T-helper 1 cell (primary cell): Measurements from ENCODE around the gene RPTN.
"Not testable (repeated sequence)": the region's sequence is repeated elsewhere in the genome, so short reads cannot be mapped to it uniquely, and the experiment has no call there.

Experiments
- DNase-seq, 5 donors: peaks; one replicate each; pipeline ENCODE4 v3.0.0-alpha.2; 2012 to 2020

Gene RPTN

GRCh38 chr1:152164517-152165136 lies 5.6 kb upstream of the RPTN start:
- DNase-seq: no peak

GRCh38 chr1:152162792-152163463 lies 3.9 kb upstream of the RPTN start:
- DNase-seq: no peak

GRCh38 chr1:152160576-152160975 lies 1.5 kb upstream of the RPTN start:
- DNase-seq: no peak

- no peak for DNase-seq
Measured at GRCh38 chr1:152153996-152154395, 5.0 kb downstream of the RPTN start.

GRCh38 chr1:152151646-152152045 lies 7.4 kb downstream of the RPTN start:
- DNase-seq: no peak

GRCh38 chr1:152148981-152149380 lies 10.0 kb downstream of the RPTN start:
- no peak for DNase-seq

GRCh38 chr1:152148051-152148450 lies 11.0 kb downstream of the RPTN start:
- no peak for DNase-seq

GRCh38 chr1:152145769-152146168 lies 13.3 kb downstream of the RPTN start:
- no peak for DNase-seq

GRCh38 chr1:152144674-152145183 lies 14.3 kb downstream of the RPTN start:
- DNase-seq: not testable (repeated sequence)

- no peak for DNase-seq
Measured at GRCh38 chr1:152143150-152143887, 15.7 kb downstream of the RPTN start.

GRCh38 chr1:152141971-152142584 lies 16.9 kb downstream of the RPTN start:
- no peak for DNase-seq

GRCh38 chr1:152137215-152137614 lies 21.8 kb downstream of the RPTN start:
- DNase-seq: no peak

- DNase-seq: no peak
Measured at GRCh38 chr1:152130186-152130585, 28.8 kb downstream of the RPTN start.

- no peak for DNase-seq
Measured at GRCh38 chr1:152127673-152128072, 31.4 kb downstream of the RPTN start.

GRCh38 chr1:152125834-152126443 lies 33.1 kb downstream of the RPTN start:
- no peak for DNase-seq

GRCh38 chr1:152118915-152119314 lies 40.1 kb downstream of the RPTN start:
- DNase-seq: no peak

- no peak for DNase-seq
Measured at GRCh38 chr1:152115344-152115743, 43.7 kb downstream of the RPTN start, which contains the start of gene TCHH. Gene TCHH, minus strand, starts transcription at chr1:152115444. Its CDS starts 1,364 bp downstream, at chr1:152114080.

- no peak for DNase-seq
Measured at GRCh38 chr1:152112885-152113432, 46.1 kb downstream of the RPTN start.

- DNase-seq: peak in 1 of 5 donors; percentile 20
Measured at GRCh38 chr1:152112101-152112884, 46.7 kb downstream of the RPTN start.

GRCh38 chr1:152111515-152111968 lies 47.5 kb downstream of the RPTN start:
- peak in 1 of 5 donors; percentile 58 for DNase-seq

- DNase-seq: peak in 1 of 5 donors; percentile 60
Measured at GRCh38 chr1:152110860-152111514, 48.0 kb downstream of the RPTN start.
